ENCODE measurements around the gene TMEM242.
"Not testable (repeated sequence)": the region's sequence is repeated elsewhere in the genome, so short reads cannot be mapped to it uniquely, and the experiment has no call there.

Gene TMEM242

GRCh38 chr6:157322792-157323254 is 496 bp downstream of the TMEM242 start:
- Mint-ChIP-seq H3K9me3 (no peaks in the 10 kb centered on the region), H3K27me3 (ENCODE audit: low read depth, poor library complexity) (peaks cover 28% of the 10 kb centered on the region), H3K4me1 (peaks cover 23% of the 10 kb centered on the region), H3K36me3 (ENCODE audit: low read depth) (peaks cover 12% of the 10 kb centered on the region), H3K27ac (peak overlapping the region; percentile 97), H3K4me3 (peak overlapping the region; percentile 94)
- no peak for TF ChIP-seq CTCF (IDR thresholded peaks at IDR 0.05)
- DNase-seq: peak; percentile 79

DNA sequence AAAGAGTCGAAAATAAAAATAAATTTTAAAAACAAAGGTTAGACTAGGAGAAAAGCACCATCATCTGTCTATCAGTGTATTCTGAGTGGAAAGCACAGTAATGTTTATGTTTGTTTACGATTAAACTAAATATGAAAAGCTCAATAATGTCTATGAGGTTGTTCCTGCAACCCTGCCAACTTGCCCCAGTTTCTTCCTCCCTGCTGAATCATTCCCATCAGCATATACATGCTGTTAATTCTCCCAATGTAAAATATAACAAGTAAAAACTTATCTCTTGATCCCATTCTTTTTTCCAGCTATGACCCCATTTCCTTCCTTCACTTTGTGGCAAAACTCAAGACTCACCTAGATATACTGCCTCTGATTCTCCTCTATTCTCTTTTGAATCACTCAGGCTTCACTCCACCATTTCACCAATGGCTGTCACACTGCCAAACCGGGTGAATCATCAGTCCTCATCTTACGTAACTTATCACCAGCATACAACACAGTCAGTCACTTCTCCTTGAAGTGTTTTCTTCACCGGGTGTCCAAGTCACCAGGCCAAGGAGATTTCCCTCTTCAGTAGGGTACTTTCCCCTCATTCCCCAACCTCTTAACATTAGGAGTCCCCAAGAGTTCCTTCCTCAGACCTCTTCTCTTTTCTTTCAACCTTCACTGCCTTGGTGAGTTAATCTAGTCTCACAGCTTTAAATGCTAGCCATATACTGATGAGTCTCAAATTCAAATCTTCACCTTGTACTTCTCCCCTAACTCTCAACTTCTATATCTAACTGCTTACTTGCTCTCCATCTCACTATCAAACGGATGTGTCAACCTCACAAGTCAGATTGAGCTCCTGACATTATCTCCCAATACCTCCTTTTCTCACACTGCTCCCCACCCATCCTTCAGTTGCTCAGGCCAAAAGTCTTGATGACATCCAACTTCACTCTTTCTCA is 6.2 kb downstream of the TMEM242 start:
- Mint-ChIP-seq H3K4me1 (peaks cover 6% of the 10 kb centered on the region), H3K27ac (peak overlapping the region; percentile 1), H3K27me3 (ENCODE audit: low read depth, poor library complexity) (peaks cover 1% of the 10 kb centered on the region), H3K9me3 (no peaks in the 10 kb centered on the region), H3K36me3 (ENCODE audit: low read depth) (peaks cover 45% of the 10 kb centered on the region), H3K4me3 (no peak overlapping the region)
- no peak for TF ChIP-seq CTCF (IDR thresholded peaks at IDR 0.05)
- no peak for DNase-seq

DNA sequence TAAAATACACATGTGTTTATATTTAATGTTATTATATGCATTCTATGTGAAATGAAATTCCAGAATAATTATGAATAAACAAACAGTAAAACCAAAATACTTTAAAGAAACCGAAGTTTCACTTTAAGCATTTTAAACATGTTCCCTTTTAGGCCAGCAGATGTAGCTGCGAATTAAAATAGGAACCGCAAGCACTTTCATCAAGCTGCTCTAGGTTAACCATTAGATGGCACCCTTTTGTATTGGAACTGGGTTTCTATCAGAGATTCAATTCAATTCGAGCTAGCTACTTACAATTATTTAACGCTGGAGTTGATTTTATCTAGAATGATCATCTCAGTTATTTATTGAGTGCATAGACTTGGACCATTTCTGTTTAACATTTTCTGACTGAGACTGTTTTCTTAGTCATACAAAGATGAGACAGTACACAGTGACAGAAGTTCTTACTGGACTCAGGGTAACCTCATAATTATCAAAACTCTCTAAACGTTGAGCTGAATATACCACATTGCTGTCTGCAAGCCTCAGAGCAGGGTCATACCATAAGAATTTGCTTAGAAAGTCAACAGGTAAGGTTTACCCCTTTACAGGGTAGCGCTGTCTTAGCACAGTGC is 8.5 kb downstream of the TMEM242 start:
- peak; percentile 73 for TF ChIP-seq CTCF (IDR thresholded peaks at IDR 0.05)
- peaks cover 2% of the 10 kb centered on the region for H3K27me3 Mint-ChIP-seq (ENCODE audit: low read depth, poor library complexity)
- H3K4me3 Mint-ChIP-seq: no peak overlapping the region
- no peak overlapping the region for H3K27ac Mint-ChIP-seq
- DNase-seq: no peak
- H3K9me3 Mint-ChIP-seq: no peaks in the 10 kb centered on the region
- no peaks in the 10 kb centered on the region for H3K4me1 Mint-ChIP-seq
- H3K36me3 Mint-ChIP-seq (ENCODE audit: low read depth): peaks cover 53% of the 10 kb centered on the region

DNA sequence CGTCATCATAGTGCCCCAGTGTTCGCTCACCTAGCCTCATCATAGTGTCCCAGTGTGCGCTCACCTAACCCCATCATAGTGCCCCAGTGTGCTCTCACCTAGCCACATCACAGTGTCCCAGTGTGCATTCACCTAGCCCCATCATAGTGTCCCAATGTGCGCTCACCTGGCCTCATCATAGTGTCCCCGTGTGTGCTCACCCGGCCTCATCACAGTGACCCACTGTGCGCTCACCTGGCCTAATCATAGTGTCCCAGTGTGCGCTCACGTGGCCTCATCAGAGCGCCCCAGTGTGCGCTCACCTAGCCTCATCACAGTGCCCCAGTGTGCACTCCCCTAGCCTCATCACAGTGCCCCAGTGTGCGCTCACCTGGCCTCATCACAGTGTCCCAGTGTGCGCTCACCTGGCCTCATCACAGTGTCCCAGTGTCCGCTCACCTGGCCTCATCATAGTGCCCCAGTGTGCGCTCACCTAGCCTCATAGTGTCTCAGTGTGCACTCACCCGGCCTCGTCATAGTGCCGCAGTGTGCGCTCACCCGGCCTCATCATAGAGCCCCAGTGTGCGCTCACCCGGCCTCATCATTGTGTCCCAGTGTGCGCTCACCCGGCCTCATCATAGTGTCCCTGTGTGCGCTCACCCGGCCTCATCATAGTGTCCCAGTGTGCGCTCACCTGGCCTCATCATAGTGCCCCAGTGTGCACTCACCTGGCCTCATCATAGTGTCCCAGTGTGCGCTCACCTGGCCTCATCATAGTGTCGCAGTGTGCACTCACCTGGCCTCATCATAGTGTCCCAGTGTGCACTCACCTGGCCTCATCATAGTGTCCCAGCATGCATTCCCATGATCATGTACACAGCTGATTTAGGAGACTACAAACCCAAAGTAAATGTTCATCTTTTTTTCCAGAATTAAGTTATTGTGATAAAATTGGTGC is 9.5 kb downstream of the TMEM242 start:
- Mint-ChIP-seq H3K4me3 (no peak overlapping the region), H3K27me3 (ENCODE audit: low read depth, poor library complexity) (peaks cover 2% of the 10 kb centered on the region), H3K27ac (no peak overlapping the region), H3K36me3 (ENCODE audit: low read depth) (peaks cover 52% of the 10 kb centered on the region), H3K4me1 (no peaks in the 10 kb centered on the region), H3K9me3 (no peaks in the 10 kb centered on the region)
- no peak for TF ChIP-seq CTCF (IDR thresholded peaks at IDR 0.05)
- no peak for DNase-seq

DNA sequence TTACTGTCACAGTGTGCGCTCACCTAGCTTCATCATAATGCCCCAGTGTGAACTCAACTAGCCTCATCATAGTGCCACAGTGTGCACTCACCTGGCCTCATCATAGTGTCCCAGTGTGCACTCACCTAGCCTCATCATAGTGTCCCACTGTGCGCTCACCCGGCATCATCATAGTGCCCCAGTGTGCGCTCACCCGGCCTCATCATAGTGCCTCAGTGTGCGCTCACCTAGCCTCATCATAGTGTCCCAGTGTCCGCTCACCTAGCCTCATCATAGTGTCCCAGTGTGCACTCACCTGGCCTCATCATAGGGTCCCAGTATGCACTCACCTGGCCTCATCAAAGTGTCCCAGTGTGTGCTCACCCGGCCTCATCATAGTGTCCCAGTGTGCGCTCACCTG is 10.6 kb downstream of the TMEM242 start:
- no peak for DNase-seq
- Mint-ChIP-seq H3K36me3 (ENCODE audit: low read depth) (peaks cover 46% of the 10 kb centered on the region), H3K27me3 (ENCODE audit: low read depth, poor library complexity) (peaks cover 2% of the 10 kb centered on the region), H3K27ac (no peak overlapping the region), H3K4me1 (peaks cover 5% of the 10 kb centered on the region), H3K9me3 (no peaks in the 10 kb centered on the region), H3K4me3 (no peak overlapping the region)
- TF ChIP-seq CTCF (IDR thresholded peaks at IDR 0.05): no peak

DNA sequence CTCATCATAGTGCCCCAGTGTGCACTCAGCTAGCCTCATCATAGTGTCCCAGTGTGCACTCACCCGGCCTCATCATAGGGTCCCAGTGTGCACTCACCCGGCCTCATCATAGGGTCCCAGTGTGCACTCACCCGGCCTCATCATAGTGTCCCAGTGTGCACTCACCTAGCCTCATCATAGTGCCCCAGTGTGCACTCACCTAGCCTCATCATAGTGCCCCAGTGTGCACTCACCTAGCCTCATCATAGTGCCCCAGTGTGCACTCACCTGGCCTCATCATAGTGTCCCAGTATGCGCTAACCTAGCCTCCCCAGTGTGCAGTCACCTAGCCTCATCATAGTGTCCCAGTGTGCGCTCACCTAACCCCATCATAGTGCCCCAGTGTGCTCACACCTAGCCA is 12.6 kb downstream of the TMEM242 start:
- H3K4me1 Mint-ChIP-seq; H3K4me3 Mint-ChIP-seq; H3K27ac Mint-ChIP-seq; H3K9me3 Mint-ChIP-seq; DNase-seq; H3K27me3 Mint-ChIP-seq (ENCODE audit: low read depth, poor library complexity): not testable (repeated sequence)
- peaks cover 37% of the 10 kb centered on the region for H3K36me3 Mint-ChIP-seq (ENCODE audit: low read depth)
